Esophagus squamous epithelium (tissue), 5 donors: ENCODE results near the gene EOLA1. TPM values are rescaled to one million over a fixed set of nuclear protein-coding genes. Genes with fewer than 3 reads are reported as not detected.
A peak's percentile ranks its signal among the peaks of the same experiment; 100 is the strongest.
"Not testable (repeated sequence)": the region's sequence is repeated elsewhere in the genome, so short reads cannot be mapped to it uniquely, and the experiment has no call there.

Experiments used
- DNase-seq: peaks from one replicate; lab custom pipeline; 2025; lab: John Stamatoyannopoulos, UW
- H3K27ac ChIP-seq, 4 donors: fragments of 200-600 bp; sonication (generic); one replicate each; pipeline ENCODE4 v1.5.1; 2016 to 2019; ENCODE audit warnings: mild to moderate bottlenecking in 1 of 4
- H3K27me3 ChIP-seq, 4 donors: fragments of 200-600 bp; sonication (generic); 1 replicate in 3 of 4; 2 replicates in 1 of 4; pipeline versions ENCODE4 v1.5.1 to v1.6.0; 2017 to 2021; ENCODE audit warnings: antibody characterized with exemption in 1 of 4
- H3K36me3 ChIP-seq, 3 donors: fragments of 200-600 bp; sonication (generic); one replicate each; pipeline ENCODE4 v1.5.1; 2016 to 2019
- H3K4me1 ChIP-seq, 3 donors: fragments of 200-600 bp; sonication (generic); one replicate each; pipeline ENCODE4 v1.5.1; 2017 to 2019
- H3K4me3 ChIP-seq, 4 donors: fragments of 200-600 bp; sonication (generic); 1 replicate in 3 of 4; 2 replicates in 1 of 4; pipeline ENCODE4 v1.5.1; 2016 to 2019; ENCODE audit warnings: mild to moderate bottlenecking in 2 of 4, moderate library complexity in 1 of 4
- H3K9me3 ChIP-seq, 3 donors: fragments of 200-600 bp; sonication (generic); one replicate each; pipeline ENCODE4 v1.5.1; 2016 to 2019
- CTCF ChIP-seq, 6 experiments: fragments of 450-650 bp in 4 of 6; fragments of 200-600 bp in 2 of 6; sonication (generic) in 2 of 6; IDR thresholded peaks; one replicate each; pipeline ENCODE4 v1.5.1; 2016 to 2019; ENCODE audit warnings: antibody characterized with exemption in 6 of 6, mild to moderate bottlenecking in 4 of 6, moderate library complexity in 4 of 6
- POLR2A ChIP-seq, 4 donors: fragments of 450-650 bp; IDR thresholded peaks; one replicate each; pipeline ENCODE4 v1.6.1; 2017; ENCODE audit warnings: antibody characterized with exemption in 4 of 4, mild to moderate bottlenecking in 4 of 4, moderate library complexity in 3 of 4
- WGBS, 2 donors: methylation state at CpG; one replicate each; pipeline ENCODE4 v1.1.5; 2018; 5-methylcytosine and 5-hydroxymethylcytosine counted together
- intact Hi-C: fragments of 100-400 bp; cut with DNase I; formaldehyde crosslinking; loops from one replicate; pipeline ENCODE4 v1.15.0; 2022
- total RNA-seq, 4 donors: library from RNA; depleted of rRNA; stranded (reverse); fragments of >200 nt; gene quantifications; one replicate each; pipeline ENCODE4 v1.1.0, GENCODE V29; 2016
- donor health status: DM: yes; HTN: yes; CAD: no.

The EOLA1 gene
- total RNA-seq, 4 donors from 2014 or later = 9.0 to 15.1 (median 12.1) TPM

- DNase-seq = no peak
- Histone ChIP-seq H3K9me3 (no peaks in the 10 kb centered on the region), H3K4me1 (peaks cover 0 to 39% (median 0%) of the 10 kb centered on the region in 3 donors), H3K27ac (peak overlapping the region in 2 of 4 donors; percentile 52 to 53), H3K4me3 (no peak overlapping the region), H3K36me3 (peaks cover 0 to 98% (median 0%) of the 10 kb centered on the region in 3 donors), H3K27me3 (no peaks in the 10 kb centered on the region)
- intact Hi-C loops = no loop called here
- TF ChIP-seq POLR2A (IDR thresholded peaks at IDR 0.05) (no peak), CTCF (IDR thresholded peaks at IDR 0.05) (no peak)
- 59 to 92% methylated on average over 2 of the region's 5 CpGs for WGBS, 2 donors
Observed at GRCh38 chrX:149495573-149496071, 45.2 kb upstream of the EOLA1 start.

GRCh38 chrX:149497054-149497453 lies 43.8 kb upstream of the EOLA1 start:
- 23 to 100% methylated on average over 1 of the region's 1 CpG for WGBS, 2 donors
- Histone ChIP-seq H3K27ac (no peak overlapping the region), H3K36me3 (peaks cover 0 to 98% (median 0%) of the 10 kb centered on the region in 3 donors), H3K4me3 (no peak overlapping the region), H3K4me1 (peaks cover 0 to 32% (median 0%) of the 10 kb centered on the region in 3 donors), H3K27me3 (no peaks in the 10 kb centered on the region), H3K9me3 (no peaks in the 10 kb centered on the region)
- intact Hi-C loops = no loop called here
- TF ChIP-seq CTCF (IDR thresholded peaks at IDR 0.05) (no peak), POLR2A (IDR thresholded peaks at IDR 0.05) (no peak)
- DNase-seq = no peak

GRCh38 chrX:149497626-149498025 lies 43.2 kb upstream of the EOLA1 start:
- H3K27ac ChIP-seq = no peak overlapping the region
- peaks cover 0 to 98% (median 0%) of the 10 kb centered on the region in 3 donors for H3K36me3 ChIP-seq
- H3K4me1 ChIP-seq = peaks cover 0 to 38% (median 0%) of the 10 kb centered on the region in 3 donors
- 44 to 50% methylated on average over 1 of the region's 2 CpGs for WGBS, 2 donors
- no peaks in the 10 kb centered on the region for H3K9me3 ChIP-seq
- no peak overlapping the region for H3K4me3 ChIP-seq
- DNase-seq = no peak
- TF ChIP-seq POLR2A (IDR thresholded peaks at IDR 0.05) (no peak), CTCF (IDR thresholded peaks at IDR 0.05) (no peak)
- intact Hi-C loops = no loop called here
- no peaks in the 10 kb centered on the region for H3K27me3 ChIP-seq

GRCh38 chrX:149498767-149499166 lies 42.0 kb upstream of the EOLA1 start:
- H3K4me3 ChIP-seq = no peak overlapping the region
- intact Hi-C loops = no loop called here
- H3K4me1 ChIP-seq = peaks cover 0 to 42% (median 0%) of the 10 kb centered on the region in 3 donors
- H3K27ac ChIP-seq = no peak overlapping the region
- no peaks in the 10 kb centered on the region for H3K27me3 ChIP-seq
- H3K36me3 ChIP-seq = peaks cover 0 to 87% (median 0%) of the 10 kb centered on the region in 3 donors
- H3K9me3 ChIP-seq = no peaks in the 10 kb centered on the region
- TF ChIP-seq POLR2A (IDR thresholded peaks at IDR 0.05) (no peak), CTCF (IDR thresholded peaks at IDR 0.05) (no peak)
- 59 to 91% methylated on average over 4 of the region's 4 CpGs for WGBS, 2 donors
- DNase-seq = no peak

GRCh38 chrX:149499766-149500165 lies 41.0 kb upstream of the EOLA1 start:
- DNase-seq = no peak
- H3K4me3 ChIP-seq = no peak overlapping the region
- TF ChIP-seq CTCF (IDR thresholded peaks at IDR 0.05) = no peak
- TF ChIP-seq POLR2A (IDR thresholded peaks at IDR 0.05) = no peak
- H3K4me1 ChIP-seq = peaks cover 0 to 39% (median 0%) of the 10 kb centered on the region in 3 donors
- no peaks in the 10 kb centered on the region for H3K27me3 ChIP-seq
- whole genome bisulfite sequencing, 2 donors = 60 to 76% methylated on average over 2 to 5 of the region's 5 CpGs
- peaks cover 0 to 77% (median 0%) of the 10 kb centered on the region in 3 donors for H3K36me3 ChIP-seq
- intact Hi-C loops = no loop called here
- H3K9me3 ChIP-seq = no peaks in the 10 kb centered on the region
- no peak overlapping the region for H3K27ac ChIP-seq

GRCh38 chrX:149502923-149503322 lies 37.9 kb upstream of the EOLA1 start:
- Histone ChIP-seq H3K36me3 (peaks cover 0 to 48% (median 0%) of the 10 kb centered on the region in 3 donors), H3K4me1 (peaks cover 0 to 27% (median 0%) of the 10 kb centered on the region in 3 donors)
- H3K4me3 ChIP-seq, H3K27me3 ChIP-seq, DNase-seq, H3K27ac ChIP-seq, H3K9me3 ChIP-seq, intact Hi-C loops: not testable (repeated sequence)
- 66% methylated on average over 4 of the region's 5 CpGs; no CpG with 5 or more reads in 1 of the 2 donors for WGBS, 2 donors

- DNase-seq, intact Hi-C loops, H3K27me3 ChIP-seq, H3K9me3 ChIP-seq: not testable (repeated sequence)
- Histone ChIP-seq H3K4me1 (peaks cover 0 to 26% (median 0%) of the 10 kb centered on the region in 3 donors), H3K27ac (peak overlapping the region in 1 of 4 donors; percentile 7), H3K36me3 (peaks cover 0 to 43% (median 0%) of the 10 kb centered on the region in 3 donors), H3K4me3 (peak overlapping the region in 2 of 4 donors; percentile 66 to 75)
- 37 to 40% methylated on average over 2 of the region's 10 CpGs for WGBS, 2 donors
Observed at GRCh38 chrX:149503446-149503845, 37.4 kb upstream of the EOLA1 start.
